Type B pancreatic cell (in vitro differentiated cells): ENCODE measurements around the gene HTRA3. TPM values are rescaled to one million over a fixed set of nuclear protein-coding genes. Genes with fewer than 3 reads are reported as not detected.

Experiments used
- DNase-seq: peaks from one replicate; pipeline ENCODE4 v3.0.0; 2021; ENCODE audit warnings: mixed read lengths; ENCODE audit not compliant: unreplicated experiment; ENCODE audit errors: extremely low spot score
- H3K27ac Mint-ChIP-seq: 2 replicates; pipeline ENCODE4 v1.8.0; 2021; ENCODE audit warnings: mild to moderate bottlenecking, mixed read lengths
- H3K27me3 Mint-ChIP-seq: 2 replicates; pipeline ENCODE4 v1.8.0; 2021; ENCODE audit warnings: mixed read lengths
- H3K36me3 Mint-ChIP-seq: 2 replicates; pipeline ENCODE4 v1.8.0; 2021; ENCODE audit warnings: mixed read lengths
- H3K4me1 Mint-ChIP-seq: one replicate; pipeline ENCODE4 v1.8.0; 2021; ENCODE audit warnings: mixed read lengths; ENCODE audit not compliant: unreplicated experiment
- H3K4me3 Mint-ChIP-seq: 2 replicates; pipeline ENCODE4 v1.8.0; 2021; ENCODE audit warnings: mild to moderate bottlenecking, mixed read lengths
- H3K9me3 Mint-ChIP-seq: 2 replicates; pipeline ENCODE4 v1.8.0; 2021; ENCODE audit warnings: mixed read lengths
- CTCF ChIP-seq: fragments of 200-600 bp; sonication (generic); conservative IDR thresholded peaks from 2 replicates; pipeline ENCODE4 v1.5.0; 2021; ENCODE audit warnings: antibody characterized with exemption, mild to moderate bottlenecking
- total RNA-seq: library from RNA; stranded (reverse); gene quantifications from 2 replicates; pipeline ENCODE4 v1.2.1, GENCODE V29; 2021; ENCODE audit warnings: low replicate concordance

HTRA3 gene
- total RNA-seq, 1 donor from 2014 or later: 4.4 TPM

DNA sequence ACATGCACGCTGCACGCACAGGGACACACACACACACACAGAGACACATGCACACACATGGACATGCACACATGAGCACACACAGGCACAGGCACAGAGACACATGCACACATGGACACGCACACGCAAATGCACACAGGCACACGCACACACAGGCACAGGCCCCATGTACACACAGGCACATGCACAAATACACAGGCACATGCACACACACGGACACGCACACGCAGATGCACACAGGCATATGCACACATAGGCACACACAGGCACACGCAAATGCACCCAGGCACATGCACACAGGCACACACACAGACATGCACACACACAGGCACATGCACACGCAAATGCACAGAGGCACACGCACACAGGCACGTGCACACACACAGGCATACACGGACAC, 30.3 kb upstream of the HTRA3 start:
- Mint-ChIP-seq H3K4me3 (no peak overlapping the region), H3K36me3 (no peaks in the 10 kb centered on the region), H3K27ac (peak overlapping the region; percentile 71), H3K27me3 (no peaks in the 10 kb centered on the region), H3K4me1 (peaks cover 7% of the 10 kb centered on the region), H3K9me3 (no peaks in the 10 kb centered on the region)
- TF ChIP-seq CTCF: no peak
- DNase-seq: no peak

DNA sequence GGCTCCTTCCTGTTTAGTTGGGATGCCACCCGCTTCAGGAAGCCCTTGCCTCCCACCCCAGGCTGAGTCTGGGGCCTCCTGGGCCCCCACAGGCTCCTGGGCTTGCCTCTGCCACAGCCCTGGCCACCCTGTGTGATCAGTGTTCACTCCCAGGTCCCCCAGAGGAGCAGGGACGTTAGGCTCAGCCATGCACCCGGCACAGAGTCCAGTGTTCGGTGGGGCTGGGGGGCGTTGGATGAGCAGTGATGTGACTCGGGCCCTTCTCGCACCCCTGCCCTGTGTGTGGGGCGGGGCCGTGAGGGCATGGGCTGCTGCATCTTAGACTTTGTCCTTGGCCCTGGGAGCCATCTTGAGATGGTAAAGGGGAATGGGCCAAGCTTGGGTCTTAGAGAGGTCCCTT, 29.9 kb upstream of the HTRA3 start:
- DNase-seq: no peak
- no peaks in the 10 kb centered on the region for H3K9me3 Mint-ChIP-seq
- peaks cover 7% of the 10 kb centered on the region for H3K4me1 Mint-ChIP-seq
- H3K27ac Mint-ChIP-seq: no peak overlapping the region
- no peaks in the 10 kb centered on the region for H3K27me3 Mint-ChIP-seq
- H3K36me3 Mint-ChIP-seq: no peaks in the 10 kb centered on the region
- no peak for TF ChIP-seq CTCF
- H3K4me3 Mint-ChIP-seq: no peak overlapping the region

- no peaks in the 10 kb centered on the region for H3K27me3 Mint-ChIP-seq
- no peaks in the 10 kb centered on the region for H3K9me3 Mint-ChIP-seq
- no peak for TF ChIP-seq CTCF
- no peak for DNase-seq
- peaks cover 7% of the 10 kb centered on the region for H3K4me1 Mint-ChIP-seq
- H3K4me3 Mint-ChIP-seq: no peak overlapping the region
- H3K36me3 Mint-ChIP-seq: no peaks in the 10 kb centered on the region
- no peak overlapping the region for H3K27ac Mint-ChIP-seq
Measured at GRCh38 chr4:8240211-8241041, 29.1 kb upstream of the HTRA3 start.

DNA sequence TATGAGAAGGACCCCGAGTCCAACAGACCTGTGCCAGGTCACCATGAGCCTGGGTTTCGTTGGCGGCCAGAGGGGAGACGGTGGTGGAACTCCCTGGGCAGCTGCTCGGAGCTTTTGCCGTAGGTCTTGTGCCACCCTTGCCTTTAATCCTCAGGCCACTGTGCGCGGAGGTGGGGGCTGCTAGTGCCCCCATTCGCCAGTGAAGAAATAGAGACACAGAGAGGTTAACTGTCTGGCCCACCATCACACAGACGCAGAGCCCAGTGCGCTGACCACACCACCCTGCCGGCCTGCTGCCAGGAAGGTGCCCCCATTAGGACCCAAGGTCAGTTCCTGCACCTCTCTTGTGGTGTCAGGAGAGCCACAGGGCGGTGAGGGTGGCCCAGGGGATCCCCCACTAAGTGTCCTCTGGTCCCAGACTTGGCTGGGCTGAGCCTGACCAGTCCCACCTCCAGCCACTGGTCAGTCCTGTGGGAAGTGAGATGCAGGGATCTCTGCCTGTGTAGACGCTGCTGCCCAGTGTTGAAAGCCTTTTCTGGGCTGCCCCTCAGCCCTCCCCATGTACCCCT, 28.3 kb upstream of the HTRA3 start:
- Mint-ChIP-seq H3K4me1 (peaks cover 7% of the 10 kb centered on the region), H3K4me3 (no peak overlapping the region), H3K27ac (no peak overlapping the region), H3K36me3 (no peaks in the 10 kb centered on the region), H3K9me3 (no peaks in the 10 kb centered on the region), H3K27me3 (no peaks in the 10 kb centered on the region)
- DNase-seq: no peak
- TF ChIP-seq CTCF: no peak

GRCh38 chr4:8241895-8242696, 27.5 kb upstream of the HTRA3 start:
- Mint-ChIP-seq H3K4me1 (peaks cover 7% of the 10 kb centered on the region), H3K9me3 (no peaks in the 10 kb centered on the region), H3K4me3 (no peak overlapping the region), H3K36me3 (no peaks in the 10 kb centered on the region), H3K27ac (no peak overlapping the region), H3K27me3 (no peaks in the 10 kb centered on the region)
- DNase-seq: peak; percentile 97
- peak; percentile 99 for TF ChIP-seq CTCF
